ENCODE measurements around the gene ACBD6. TPM values are rescaled to one million over a fixed set of nuclear protein-coding genes. Genes with fewer than 3 reads are reported as not detected.

Gene ACBD6
- total and polyA plus RNA-seq, 2 experiments from 2014 or later = 27.3 to 44.2 TPM

GRCh38 chr1:180272395-180272794 lies 230.0 kb downstream of the ACBD6 start:
- Histone ChIP-seq H3K79me2 (ENCODE audit: insufficient read depth) (no peaks in the 10 kb centered on the region), H2AFZ (no peak overlapping the region), H3F3A (ENCODE audit: insufficient read depth) (no peaks in the 10 kb centered on the region), H4K20me1 (ENCODE audit: insufficient read depth) (no peaks in the 10 kb centered on the region), H3K9me3 (ENCODE audit: low read depth) (no peaks in the 10 kb centered on the region), H3K4me2 (ENCODE audit: unreplicated experiment) (no peak overlapping the region), H3K27ac (no peak overlapping the region), H3K4me3 (no peak overlapping the region), H3K4me1 (ENCODE audit: insufficient read depth) (no peaks in the 10 kb centered on the region), H3K36me3 (ENCODE audit: low read depth) (0 out of 2 replicates have a peak, but pooled peaks cover 4% of the 10 kb centered on the region), H3K9me2 (ENCODE audit: insufficient read depth) (no peaks in the 10 kb centered on the region), H3K9ac (no peak overlapping the region), H3K27me3 (replicated peaks; ENCODE audit: insufficient read depth) (no peaks in the 10 kb centered on the region)
- in situ Hi-C loops (cut with MboI) = no loop called here
- DNase-seq = no peak
- TF ChIP-seq EZH2phosphoT487 (IDR thresholded peaks at IDR 0.05; ENCODE audit: insufficient read depth, low read depth) = no peak
- TF ChIP-seq EZH2 (IDR thresholded peaks at IDR 0.05; ENCODE audit: insufficient read depth, poor library complexity, severe bottlenecking) = no peak
- WGBS, 2 experiments (ENCODE audit: low coverage in 1 of 2, low lambda C conversion rate in 2 of 2, missing lambda C conversion rate in 2 of 2) = 95 to 96% methylated on average over 4 of the region's 4 CpGs

GRCh38 chr1:180271272-180272255 lies 230.8 kb downstream of the ACBD6 start:
- no peaks in the 10 kb centered on the region for H4K20me1 ChIP-seq (ENCODE audit: insufficient read depth)
- H3K9me2 ChIP-seq (ENCODE audit: insufficient read depth) = no peaks in the 10 kb centered on the region
- WGBS, 2 experiments (ENCODE audit: low coverage in 1 of 2, low lambda C conversion rate in 2 of 2, missing lambda C conversion rate in 2 of 2) = 84 to 85% methylated on average over 22 to 23 of the region's 23 CpGs
- no peak overlapping the region for H2AFZ ChIP-seq
- no peaks in the 10 kb centered on the region for H3K4me1 ChIP-seq (ENCODE audit: insufficient read depth)
- no peaks in the 10 kb centered on the region for H3F3A ChIP-seq (ENCODE audit: insufficient read depth)
- no peak overlapping the region for H3K4me2 ChIP-seq (ENCODE audit: unreplicated experiment)
- H3K27ac ChIP-seq = no peak overlapping the region
- H3K79me2 ChIP-seq (ENCODE audit: insufficient read depth) = no peaks in the 10 kb centered on the region
- H3K9me3 ChIP-seq (ENCODE audit: low read depth) = no peaks in the 10 kb centered on the region
- H3K9ac ChIP-seq = no peak overlapping the region
- H3K27me3 ChIP-seq (replicated peaks; ENCODE audit: insufficient read depth) = no peaks in the 10 kb centered on the region
- in situ Hi-C loops (cut with MboI) = no loop called here
- TF ChIP-seq EZH2 (IDR thresholded peaks at IDR 0.05; ENCODE audit: insufficient read depth, poor library complexity, severe bottlenecking) (no peak), EZH2phosphoT487 (IDR thresholded peaks at IDR 0.05; ENCODE audit: insufficient read depth, low read depth) (no peak)
- 0 out of 2 replicates have a peak, but pooled peaks cover 4% of the 10 kb centered on the region for H3K36me3 ChIP-seq (ENCODE audit: low read depth)
- DNase-seq = no peak
- no peak overlapping the region for H3K4me3 ChIP-seq

DNA sequence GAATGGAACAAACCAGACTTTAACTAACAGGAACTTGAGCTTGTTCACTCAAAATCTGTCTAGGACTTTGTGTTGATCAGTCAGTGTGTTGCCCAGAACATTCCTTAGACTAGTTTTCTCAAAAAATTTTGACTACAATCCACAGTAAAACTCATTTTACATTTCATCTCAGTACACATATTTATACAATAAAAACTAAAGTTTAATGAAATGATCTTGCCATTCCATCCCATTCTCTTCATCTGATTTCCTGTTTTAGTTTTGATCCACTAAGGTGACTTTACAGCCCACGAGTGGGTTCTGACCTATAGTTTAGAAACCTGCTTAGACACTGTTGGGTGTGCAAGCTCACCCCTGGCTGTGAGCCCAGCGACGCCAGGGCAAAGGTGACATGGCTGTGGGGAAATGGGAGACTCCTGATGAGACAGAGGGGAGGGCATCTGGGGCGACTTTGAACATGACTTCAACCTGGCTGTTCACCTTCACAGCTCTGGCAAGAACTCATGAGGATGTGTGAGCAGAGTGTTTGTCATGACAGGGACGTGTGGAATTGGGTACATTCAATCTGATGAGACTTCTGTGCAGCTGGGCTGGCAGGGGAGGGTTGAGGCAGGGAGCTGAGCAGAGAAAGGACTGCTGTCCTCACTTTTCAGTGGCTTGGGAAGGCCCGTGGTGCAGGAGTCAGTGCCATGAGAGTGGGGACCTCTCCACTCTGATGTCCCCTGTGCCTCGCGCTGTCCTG lies 231.7 kb downstream of the ACBD6 start:
- no peaks in the 10 kb centered on the region for H3K9me2 ChIP-seq (ENCODE audit: insufficient read depth)
- H3K4me3 ChIP-seq = no peak overlapping the region
- no peak overlapping the region for H3K27ac ChIP-seq
- 0 out of 2 replicates have a peak, but pooled peaks cover 4% of the 10 kb centered on the region for H3K36me3 ChIP-seq (ENCODE audit: low read depth)
- in situ Hi-C loops (cut with MboI) = no loop called here
- WGBS, 2 experiments (ENCODE audit: low coverage in 1 of 2, low lambda C conversion rate in 2 of 2, missing lambda C conversion rate in 2 of 2) = 82 to 85% methylated on average over 8 of the region's 8 CpGs
- H3K4me1 ChIP-seq (ENCODE audit: insufficient read depth) = no peaks in the 10 kb centered on the region
- H3K79me2 ChIP-seq (ENCODE audit: insufficient read depth) = no peaks in the 10 kb centered on the region
- TF ChIP-seq EZH2 (IDR thresholded peaks at IDR 0.05; ENCODE audit: insufficient read depth, poor library complexity, severe bottlenecking) = no peak
- no peak for TF ChIP-seq EZH2phosphoT487 (IDR thresholded peaks at IDR 0.05; ENCODE audit: insufficient read depth, low read depth)
- no peak overlapping the region for H3K4me2 ChIP-seq (ENCODE audit: unreplicated experiment)
- no peaks in the 10 kb centered on the region for H3K27me3 ChIP-seq (replicated peaks; ENCODE audit: insufficient read depth)
- H3K9me3 ChIP-seq (ENCODE audit: low read depth) = no peaks in the 10 kb centered on the region
- H4K20me1 ChIP-seq (ENCODE audit: insufficient read depth) = no peaks in the 10 kb centered on the region
- no peak for DNase-seq
- no peaks in the 10 kb centered on the region for H3F3A ChIP-seq (ENCODE audit: insufficient read depth)
- no peak overlapping the region for H2AFZ ChIP-seq
- H3K9ac ChIP-seq = no peak overlapping the region

- Histone ChIP-seq H3K27me3 (replicated peaks; ENCODE audit: insufficient read depth) (no peaks in the 10 kb centered on the region), H3K4me3 (no peak overlapping the region), H2AFZ (no peak overlapping the region), H3K9me3 (ENCODE audit: low read depth) (no peaks in the 10 kb centered on the region), H3K27ac (no peak overlapping the region), H4K20me1 (ENCODE audit: insufficient read depth) (no peaks in the 10 kb centered on the region), H3F3A (ENCODE audit: insufficient read depth) (no peaks in the 10 kb centered on the region), H3K79me2 (ENCODE audit: insufficient read depth) (no peaks in the 10 kb centered on the region), H3K9ac (no peak overlapping the region), H3K9me2 (ENCODE audit: insufficient read depth) (no peaks in the 10 kb centered on the region), H3K4me2 (ENCODE audit: unreplicated experiment) (no peak overlapping the region), H3K36me3 (ENCODE audit: low read depth) (no peaks in the 10 kb centered on the region), H3K4me1 (ENCODE audit: insufficient read depth) (no peaks in the 10 kb centered on the region)
- 81 to 84% methylated on average over 14 of the region's 14 CpGs for WGBS, 2 experiments (ENCODE audit: low coverage in 1 of 2, low lambda C conversion rate in 2 of 2, missing lambda C conversion rate in 2 of 2)
- TF ChIP-seq EZH2 (IDR thresholded peaks at IDR 0.05; ENCODE audit: insufficient read depth, poor library complexity, severe bottlenecking) (no peak), EZH2phosphoT487 (IDR thresholded peaks at IDR 0.05; ENCODE audit: insufficient read depth, low read depth) (no peak)
- in situ Hi-C loops (cut with MboI) = no loop called here
- peak; percentile 26 for DNase-seq
These were observed 232.5 kb downstream of the ACBD6 start for GRCh38 chr1:180269645-180270529.

Measured in GM23248 (cell line).